Colon (tissue), 2 donors: ENCODE data around the gene ABCC8.
"Not testable (repeated sequence)": the region's sequence is repeated elsewhere in the genome, so short reads cannot be mapped to it uniquely, and the experiment has no call there.

Experiments used
- FAIRE-seq: peaks from 2 replicates; lab custom pipeline; 2012; peaks lifted over from hg19 to GRCh38; lab: Jason Lieb, UNC
- donor health status: control.
- donor health status: control.

The ABCC8 gene

DNA sequence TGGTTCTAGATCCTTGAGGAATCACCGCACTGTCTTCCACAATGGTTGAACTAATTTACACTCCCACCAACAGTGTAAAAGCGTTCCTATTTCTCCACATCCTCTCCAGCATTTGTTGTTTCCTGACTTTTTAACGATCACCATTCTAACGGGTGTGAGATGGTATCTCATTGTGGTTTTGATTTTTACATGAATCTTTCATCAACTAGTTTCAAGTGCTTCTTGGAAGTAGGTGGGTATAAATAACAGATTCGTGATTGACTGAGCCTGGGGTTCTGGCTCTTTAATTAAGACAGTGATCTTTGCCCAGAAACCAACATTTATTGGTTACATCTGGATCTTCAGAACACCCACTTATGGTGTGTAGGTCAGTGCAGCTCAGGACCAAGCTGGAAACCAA lies 50.4 kb downstream of the ABCC8 start:
- FAIRE-seq = not testable (repeated sequence)

DNA sequence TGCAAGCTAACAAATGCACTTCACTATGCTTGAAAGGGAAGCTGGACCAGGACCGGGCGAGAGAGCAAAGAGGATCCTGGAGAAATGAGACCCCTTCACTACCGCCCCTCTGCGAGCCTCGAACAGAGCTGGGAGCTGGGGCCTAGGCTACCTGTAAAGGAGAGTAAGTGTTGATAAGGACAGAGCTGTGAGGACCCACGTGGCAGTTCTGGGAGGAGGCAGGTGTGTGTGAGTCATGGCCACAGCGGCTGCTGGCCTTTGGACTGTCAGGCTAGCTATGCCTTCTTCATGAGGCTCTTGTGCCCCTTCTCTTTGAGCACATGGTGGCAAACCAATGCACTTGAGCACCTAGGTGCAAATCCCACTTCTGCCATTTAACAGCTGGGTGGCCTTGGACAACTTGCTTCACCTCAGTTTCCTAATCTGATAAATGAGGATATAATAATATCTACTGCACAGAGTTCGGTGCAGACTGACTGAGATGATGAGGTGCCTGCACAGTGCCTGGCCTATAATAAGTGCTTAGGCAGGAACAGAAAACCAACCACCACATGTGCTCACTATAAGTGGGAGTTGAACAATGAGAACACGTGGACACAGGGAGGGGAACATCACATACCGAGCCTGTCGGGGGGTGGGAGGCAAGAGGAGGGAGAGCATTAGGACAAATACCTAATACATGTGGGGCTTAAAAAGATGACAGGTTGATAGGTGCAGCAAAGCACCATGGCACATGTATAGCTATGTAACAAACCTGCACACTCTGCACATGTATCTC lies 52.9 kb downstream of the ABCC8 start:
- FAIRE-seq = no peak

DNA sequence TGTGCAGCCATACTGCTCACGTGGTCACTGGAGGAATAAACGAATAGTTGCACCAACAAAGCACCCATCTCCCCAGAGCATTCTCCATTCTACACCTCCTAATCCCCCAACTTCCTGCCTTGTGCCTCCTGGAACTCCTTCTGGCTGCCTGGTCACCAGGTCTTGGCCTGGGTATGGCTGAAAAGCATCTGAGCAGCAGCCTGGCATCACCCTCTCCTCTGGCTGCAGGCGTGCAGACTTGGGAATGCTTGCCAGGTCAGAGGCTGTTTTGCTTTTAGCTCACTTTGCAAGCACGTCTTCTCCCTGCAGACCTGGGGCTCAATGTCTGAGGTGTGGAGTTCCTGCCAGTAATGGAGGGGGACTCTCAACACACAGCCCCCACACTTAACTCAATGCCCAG lies 54.9 kb downstream of the ABCC8 start:
- no peak for FAIRE-seq

DNA sequence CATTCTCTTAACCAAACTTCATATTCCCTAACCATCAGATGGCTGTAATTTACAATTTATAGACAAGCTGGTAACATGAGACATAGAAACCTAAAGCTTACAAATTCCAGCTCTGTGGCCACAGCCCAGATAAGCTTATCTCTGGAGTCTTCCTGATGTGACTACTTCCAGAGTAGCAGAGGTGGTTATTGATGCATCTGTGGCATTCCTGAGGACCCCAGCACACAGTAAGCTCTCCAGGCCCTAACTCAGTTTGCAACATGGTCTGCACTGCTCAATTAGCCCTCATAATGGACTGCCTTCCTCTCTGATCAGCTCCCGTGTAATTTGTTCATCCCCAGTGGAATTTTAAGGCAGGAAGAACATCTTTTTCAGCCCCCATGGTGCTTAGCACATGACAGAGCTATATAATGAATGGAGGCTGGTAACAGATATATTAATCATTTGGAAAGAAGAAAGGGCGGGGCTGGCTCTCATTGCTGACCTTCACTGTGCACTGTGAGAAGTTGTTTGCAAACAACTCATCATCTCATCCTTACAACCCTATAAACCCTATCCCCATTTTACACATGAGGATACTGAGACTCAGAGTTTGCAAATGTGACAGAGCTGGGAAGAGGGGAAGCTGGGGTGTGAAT lies 58.1 kb downstream of the ABCC8 start:
- FAIRE-seq = no peak

DNA sequence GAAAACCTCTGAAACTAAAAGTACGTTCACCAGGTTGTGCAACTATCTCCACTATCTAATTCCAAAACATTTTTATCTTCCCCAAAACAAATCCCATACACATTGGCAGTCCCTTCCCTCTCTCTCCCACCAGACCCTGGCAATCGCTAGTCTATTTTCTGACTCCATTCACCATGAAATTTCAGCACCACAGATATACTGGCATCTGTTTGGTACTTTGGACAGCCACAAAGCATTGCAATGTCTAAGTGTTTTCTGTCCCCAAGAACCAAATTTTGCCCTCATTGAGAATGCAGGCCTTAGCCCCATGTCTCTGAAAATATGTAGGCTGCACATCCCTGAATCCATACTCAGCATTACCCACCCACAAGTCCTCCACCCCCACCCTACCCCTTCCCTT lies 60.2 kb downstream of the ABCC8 start:
- no peak for FAIRE-seq

DNA sequence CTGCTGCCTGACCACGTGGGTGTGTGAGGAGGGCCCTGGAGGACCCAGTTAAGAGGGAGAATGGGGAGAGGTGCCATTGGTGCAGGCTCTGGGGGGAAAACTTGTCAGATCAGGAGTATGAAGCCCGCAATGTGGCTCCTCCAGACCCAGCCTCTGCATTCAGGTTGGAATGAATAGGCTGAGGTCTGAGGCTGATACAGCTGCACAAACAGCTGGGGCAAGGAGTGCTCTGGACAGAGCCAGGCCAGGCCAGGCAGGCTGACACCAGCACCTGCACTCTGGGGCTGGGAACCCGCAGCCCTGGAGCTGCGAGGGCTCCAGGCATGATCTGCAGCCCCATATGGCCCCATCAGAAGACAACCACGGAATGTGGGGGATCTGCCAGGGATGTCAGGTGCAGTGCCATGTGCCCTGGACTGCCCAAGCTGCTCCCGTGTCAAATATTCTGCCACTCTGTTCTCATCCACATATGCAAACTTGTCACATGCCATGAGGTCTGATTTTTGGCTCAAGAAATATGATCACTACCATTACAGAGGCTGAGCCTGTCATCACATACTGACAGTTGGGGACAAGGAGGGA lies 61.0 kb downstream of the ABCC8 start:
- no peak for FAIRE-seq

DNA sequence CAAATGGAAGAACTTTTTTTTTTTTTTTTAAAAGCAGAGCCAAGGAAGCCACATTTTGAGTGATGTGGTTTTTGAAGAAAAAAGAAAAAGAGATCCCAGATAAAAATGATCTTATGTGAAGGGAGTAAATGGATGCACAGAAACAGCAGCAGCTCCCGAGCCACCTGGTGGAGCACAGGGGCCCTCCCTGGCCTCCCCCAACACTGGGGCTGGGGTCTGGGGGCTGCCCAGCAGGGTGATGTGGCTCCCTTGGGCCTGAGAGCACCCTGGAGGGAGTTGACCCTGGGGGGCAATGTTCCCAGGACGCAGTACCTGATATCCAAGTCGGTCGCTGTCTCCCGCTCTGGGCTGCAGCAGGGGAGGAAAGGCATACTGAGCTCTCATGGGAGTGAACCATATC lies 61.7 kb downstream of the ABCC8 start:
- FAIRE-seq = no peak

DNA sequence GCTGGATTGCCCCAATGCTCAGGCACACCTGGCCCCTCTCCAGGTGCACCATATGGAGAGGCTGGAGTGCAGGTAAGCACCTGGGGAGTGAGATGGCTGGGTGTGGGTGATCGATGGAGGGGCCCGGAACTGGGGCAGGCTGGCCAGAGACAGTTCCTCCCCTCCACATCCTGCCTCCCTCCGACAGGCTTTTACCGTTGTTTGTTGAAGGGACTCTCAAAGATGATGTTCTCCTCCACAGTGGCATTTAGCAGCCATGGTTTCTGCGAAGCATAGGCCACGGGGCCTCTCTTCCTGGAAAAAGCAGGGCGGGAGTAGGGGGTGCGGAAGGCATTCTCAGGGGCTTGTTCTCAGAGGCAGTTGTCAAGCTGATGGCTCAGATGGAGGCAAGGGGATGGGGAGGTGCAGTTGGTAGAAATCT lies 62.3 kb downstream of the ABCC8 start:
- FAIRE-seq = no peak

DNA sequence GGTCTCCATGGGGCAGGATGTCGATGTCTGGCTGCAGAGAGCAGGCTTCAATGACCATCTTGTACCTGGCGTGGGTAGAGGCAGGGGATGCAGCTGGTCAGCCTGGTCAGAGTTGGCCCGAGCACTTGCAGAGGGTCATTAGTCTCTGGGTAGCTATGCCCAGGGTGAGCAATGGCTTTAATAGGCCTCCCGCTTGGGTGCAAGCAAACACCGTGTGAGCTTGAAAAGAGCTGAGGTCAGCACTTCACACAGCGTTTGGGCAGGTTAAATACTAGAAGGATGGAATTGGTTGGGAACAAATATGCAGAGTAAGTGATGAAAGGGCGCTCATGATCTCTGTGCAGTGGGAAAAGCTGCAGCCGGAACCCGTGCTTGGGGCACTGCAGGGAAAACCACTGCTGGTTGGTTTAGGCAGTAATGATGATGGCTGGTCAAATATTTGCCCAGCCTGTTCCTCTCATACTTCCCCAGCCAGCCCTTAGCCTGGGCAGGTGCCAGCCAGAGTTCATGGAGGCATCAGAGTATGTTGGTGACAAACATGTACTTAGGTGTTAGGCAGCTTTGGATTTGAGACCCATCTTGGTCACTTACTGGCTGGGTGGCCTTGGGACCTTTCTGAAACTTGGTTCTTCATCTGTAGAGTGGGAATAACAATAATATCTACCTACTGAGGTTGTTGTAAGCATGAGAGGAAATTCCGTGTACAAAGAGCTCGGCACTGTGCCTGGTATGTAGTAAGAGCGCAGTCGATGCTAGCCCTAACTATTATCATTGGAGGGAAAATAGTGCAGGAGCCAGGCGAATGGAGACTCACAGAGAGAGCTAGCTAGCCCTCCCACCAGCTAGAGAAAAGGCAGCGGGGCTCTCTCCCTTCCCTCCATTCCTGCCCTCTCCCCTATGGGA lies 63.0 kb downstream of the ABCC8 start:
- no peak for FAIRE-seq

DNA sequence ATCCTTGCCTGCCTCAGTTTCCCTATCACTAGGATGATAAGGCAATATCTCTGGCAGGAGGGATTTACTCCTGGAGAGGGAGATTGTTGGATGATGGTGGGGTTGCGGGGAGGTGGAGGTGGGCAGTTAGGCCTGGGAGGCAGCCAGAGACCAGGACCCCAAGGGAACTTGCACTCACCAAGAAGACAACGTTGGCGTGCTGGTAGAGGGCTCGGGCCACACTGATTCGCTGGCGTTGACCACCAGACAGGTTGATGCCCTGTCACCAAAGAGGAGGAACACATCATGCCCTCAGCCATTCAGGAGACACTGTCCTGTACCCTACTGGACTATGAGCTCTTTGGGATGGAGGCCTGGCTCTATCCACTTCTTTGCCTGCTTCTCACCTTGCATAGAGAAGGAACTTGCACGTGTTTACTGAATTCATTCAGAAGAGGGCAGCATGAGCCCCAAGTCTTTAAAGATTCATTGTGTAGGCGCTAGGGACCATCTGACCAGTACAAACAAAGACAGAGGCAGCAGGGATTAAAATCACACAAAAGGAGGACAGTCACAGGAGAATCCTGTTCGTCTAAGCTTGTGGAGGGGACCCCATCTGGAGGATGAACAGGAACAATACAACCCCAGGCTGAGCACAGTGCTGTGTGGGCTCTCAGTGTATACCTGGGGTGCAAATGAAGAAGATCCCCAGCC lies 64.0 kb downstream of the ABCC8 start:
- no peak for FAIRE-seq

DNA sequence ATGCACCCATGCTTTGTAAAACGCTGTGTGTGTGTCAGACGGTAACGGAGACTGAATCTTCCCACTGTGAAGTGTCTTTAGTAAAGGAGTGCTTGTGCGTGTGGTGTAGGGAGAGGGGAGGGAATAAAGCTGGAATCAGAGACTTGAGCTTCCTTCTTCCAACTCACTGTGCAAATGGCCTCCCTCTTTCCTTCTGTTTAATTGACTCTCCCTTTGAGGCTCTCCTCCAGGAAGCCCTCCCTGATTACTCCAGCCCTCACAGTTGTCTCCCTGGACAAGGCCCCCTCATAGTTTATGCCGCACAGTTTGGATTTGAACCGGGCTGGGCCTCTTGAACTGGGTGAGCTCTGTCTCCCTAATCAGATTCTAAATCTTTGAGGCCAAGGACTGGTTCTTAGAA lies 65.2 kb downstream of the ABCC8 start:
- no peak for FAIRE-seq

DNA sequence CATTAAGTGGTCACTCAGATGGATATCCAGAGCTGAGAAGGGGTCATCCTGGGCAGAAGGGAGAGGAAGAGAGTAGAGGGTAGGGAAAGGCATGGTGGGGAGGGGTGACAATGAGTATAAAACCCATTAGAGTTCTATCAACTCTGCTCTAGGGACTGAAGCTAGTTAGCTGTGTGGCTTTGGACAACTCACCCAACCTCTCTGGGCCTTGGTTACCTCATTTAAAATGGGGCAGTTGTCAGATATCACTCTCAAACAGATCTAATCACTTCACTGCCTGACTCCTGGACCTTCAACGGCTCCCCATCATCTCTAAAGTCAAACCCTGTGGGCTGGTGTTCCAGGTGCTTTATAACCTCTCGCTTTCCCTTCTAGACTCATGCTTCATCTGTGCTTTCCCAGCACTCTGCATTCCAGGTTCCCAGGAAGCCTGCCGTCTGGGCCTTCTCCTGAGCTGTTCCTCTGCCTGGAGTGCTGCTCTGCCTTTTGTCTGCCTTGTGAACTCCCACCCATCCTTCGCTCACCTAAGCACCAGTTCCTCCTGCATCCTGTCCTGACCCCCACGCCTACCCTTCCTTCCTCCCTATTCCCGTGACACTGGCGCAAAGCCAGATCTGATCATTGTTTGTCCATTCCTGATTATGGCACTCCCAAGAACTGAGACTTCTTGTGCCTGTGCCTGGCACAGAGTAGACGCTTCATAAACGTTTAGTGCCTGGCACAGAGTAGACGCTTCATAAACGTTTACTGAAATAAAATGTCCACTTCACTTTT lies 65.9 kb downstream of the ABCC8 start:
- FAIRE-seq = no peak

DNA sequence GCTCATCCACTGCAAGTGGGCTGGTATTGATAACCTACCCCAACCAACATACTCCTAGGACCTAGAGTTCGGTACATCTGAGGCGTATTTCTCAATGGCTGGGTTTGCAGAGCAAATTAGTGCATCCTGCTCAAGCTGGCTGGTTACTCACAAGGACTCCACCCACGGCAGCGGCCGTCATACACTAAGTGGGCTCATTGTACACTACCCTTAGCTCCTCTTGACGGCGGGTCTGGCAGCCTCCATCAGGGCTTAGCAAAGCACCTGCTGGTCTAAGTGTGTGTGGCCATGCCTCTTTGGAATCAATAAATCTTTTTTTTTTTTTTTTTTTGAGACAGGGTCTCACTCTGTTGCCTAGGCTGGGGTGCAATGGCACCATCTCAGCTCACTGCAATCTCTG lies 68.0 kb downstream of the ABCC8 start:
- FAIRE-seq = no peak

DNA sequence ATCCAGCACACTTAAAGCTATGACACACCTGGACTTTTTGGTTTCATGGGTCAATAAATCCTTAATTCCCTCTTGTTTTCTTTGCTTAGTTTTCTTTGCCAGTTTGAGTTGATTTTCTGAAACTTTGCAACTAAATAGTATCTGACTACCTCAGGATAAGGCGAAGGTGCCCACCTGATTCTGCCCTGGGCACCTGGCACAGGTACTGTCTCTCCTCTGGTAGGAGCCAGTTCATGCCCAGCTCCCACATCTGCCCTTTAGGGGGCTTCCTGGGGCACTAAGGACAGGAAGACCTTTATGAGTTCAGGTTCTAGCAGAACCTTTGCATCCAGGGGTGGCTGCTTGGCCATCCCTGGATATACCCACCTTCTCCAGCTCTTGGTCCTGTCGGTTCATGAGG lies 68.6 kb downstream of the ABCC8 start:
- no peak for FAIRE-seq

DNA sequence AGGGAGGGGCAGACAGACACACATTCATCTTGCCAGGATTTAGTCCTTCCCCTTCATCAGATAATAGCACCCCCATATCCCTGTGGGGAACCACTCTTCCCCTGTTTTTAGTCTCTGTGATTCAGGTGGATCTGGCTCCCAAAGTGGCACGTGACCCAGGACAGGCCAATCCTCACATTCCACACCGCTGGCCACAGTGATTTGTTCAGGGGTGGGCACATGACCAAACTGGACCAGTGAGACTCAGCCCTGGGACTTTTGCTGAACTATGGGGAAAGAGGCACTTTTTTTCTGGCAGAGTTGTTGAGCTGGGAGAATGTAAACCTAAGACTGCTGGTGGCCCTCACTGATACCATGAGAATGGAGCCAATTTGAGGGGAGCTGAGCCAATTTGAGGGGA lies 69.1 kb downstream of the ABCC8 start:
- FAIRE-seq = no peak

DNA sequence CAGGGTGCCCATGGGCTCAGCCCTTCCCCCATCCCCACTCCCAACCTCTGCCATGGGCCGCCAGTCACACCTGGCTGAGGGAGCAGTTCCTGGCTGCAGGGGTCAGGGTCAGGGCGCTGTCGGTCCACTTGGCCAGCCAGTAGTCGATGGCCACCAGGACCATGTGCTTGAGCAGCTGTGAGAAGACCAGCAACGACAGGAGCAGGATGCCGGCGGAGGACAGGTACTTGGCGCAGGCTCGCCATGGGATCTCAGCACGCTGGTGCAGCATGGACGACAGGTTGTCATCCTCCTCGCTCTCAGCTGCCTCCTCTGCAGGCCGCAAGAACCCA lies 69.9 kb downstream of the ABCC8 start:
- FAIRE-seq = no peak

DNA sequence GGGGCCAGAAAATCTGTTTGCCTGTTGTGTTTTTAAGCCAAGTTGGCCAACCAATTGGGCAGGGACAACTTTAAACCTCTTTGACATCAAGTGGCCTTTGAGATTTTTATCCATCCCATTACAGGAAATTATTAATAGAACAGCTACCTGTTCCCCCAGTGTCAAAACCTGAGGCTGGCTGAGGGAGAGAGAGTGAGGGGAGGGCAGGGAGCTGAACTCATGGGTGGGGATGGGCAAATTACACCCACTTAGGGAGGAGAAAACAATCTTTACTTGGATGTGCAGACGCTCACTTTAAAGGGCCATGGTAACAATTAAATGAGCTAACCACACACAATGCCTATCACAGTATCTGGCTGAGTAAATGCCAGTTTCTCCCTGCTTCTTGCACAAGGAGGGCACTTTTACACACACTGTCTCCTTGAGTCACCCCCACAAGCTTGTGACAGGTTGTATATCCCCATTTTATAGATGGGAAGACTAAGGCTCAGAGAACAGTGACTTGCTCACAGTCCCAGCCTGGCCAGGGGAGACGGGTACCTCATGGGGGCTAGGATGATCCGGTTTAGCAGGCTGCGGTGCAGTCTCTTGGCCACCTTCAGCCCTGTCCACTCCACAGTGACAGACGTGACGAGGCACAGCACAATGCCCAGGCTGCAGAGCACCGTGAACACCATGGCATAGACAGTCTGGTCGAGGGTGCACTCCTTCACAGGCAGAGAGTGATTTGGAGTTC lies 70.4 kb downstream of the ABCC8 start:
- FAIRE-seq = no peak

DNA sequence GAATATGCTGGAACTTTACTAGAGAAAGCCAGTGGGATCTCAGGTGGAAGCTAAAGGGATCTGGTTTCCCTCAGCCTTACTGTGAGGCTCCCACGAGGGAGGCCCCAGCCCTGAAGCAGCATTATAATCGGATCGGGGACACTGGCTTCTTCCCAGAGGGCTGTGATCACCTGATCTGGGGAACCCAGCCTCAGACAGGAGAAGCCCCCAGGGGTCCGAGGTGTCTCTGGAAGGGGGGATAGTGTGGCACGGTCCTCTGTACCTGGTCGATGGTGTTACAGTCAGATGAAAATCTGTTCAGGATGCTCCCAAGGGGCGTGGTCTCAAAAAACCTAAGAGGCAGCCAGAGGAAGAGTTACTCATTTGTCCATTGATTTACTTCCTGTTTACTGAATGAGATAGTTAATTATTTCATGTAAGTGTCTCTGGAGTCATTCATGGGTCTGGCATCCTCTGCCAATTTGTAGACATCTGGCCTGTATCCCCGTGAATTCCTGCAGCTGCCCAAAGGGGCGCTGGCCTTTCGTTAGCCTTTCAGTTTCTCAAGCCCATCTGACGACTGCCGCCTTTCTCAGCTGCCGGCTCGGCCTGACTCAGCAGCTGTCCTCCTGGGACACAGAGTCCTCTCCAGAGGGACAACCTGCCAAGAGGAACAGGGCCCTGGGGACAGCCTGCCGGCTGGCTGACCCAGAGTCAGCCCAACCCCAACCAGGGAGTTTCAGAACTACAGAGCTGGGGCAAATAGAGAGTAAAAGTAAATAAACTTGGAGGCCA lies 71.2 kb downstream of the ABCC8 start:
- no peak for FAIRE-seq

DNA sequence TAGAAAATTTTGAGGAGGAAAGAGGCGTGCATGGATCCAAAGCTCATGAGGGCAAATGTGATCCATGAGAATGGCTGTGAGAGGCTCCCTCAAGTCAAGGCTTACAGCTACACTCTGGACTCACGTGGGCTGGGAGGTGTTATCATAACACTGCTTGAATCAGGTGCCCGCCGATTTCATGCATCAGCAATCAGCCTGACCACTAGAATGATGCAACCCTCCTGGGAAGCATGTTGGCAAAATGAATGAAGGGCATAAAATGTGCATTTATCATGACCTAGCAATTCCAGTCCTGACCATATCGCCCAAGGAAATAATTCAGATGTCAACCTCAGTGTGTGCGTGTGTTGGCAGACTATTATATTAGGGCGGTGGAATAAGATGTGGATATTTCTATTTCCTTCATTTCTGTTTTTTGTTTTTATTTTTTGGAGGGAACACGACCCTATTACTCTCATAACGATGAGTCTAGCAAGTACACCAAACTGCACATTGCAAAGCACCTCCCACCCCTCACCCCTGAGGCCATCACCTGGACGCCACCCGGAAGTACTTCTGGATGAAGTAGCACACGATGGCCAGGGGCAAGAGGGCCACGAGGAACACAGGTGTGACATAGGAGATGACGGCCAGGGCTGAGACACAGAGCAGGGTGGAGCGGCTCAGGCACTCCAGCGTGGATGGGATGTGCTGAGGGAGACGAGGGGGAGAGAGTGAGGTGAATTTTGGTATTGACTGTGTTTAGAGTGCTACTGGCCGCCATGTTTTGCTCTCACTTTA lies 72.5 kb downstream of the ABCC8 start:
- FAIRE-seq = no peak
